GM23248 (cell line): ENCODE data around the gene CAPN8. TPM values are rescaled to one million over a fixed set of nuclear protein-coding genes. Genes with fewer than 3 reads are reported as not detected.

ENCODE experiments used
- DNase-seq: peaks from one replicate; pipeline ENCODE4 v3.0.0-alpha.2; 2015
- H2AFZ ChIP-seq: fragments of 200-600 bp; sonication (generic); 2 replicates; pipeline ENCODE4 v1.6.1; 2016; ENCODE audit warnings: antibody characterized with exemption
- H3F3A ChIP-seq: fragments of 200-600 bp; sonication (generic); 2 replicates; pipeline ENCODE4 v1.6.1; 2016; ENCODE audit warnings: mild to moderate bottlenecking, antibody characterized with exemption, mixed run types; ENCODE audit not compliant: insufficient read depth
- H3K27ac ChIP-seq: fragments of 200-600 bp; sonication (generic); 2 replicates; pipeline ENCODE4 v1.5.1; 2016; ENCODE audit warnings: mild to moderate bottlenecking
- H3K27me3 ChIP-seq: fragments of 200-600 bp; sonication (generic); replicated peaks from 2 replicates; pipeline ENCODE4 v1.6.1; 2016; ENCODE audit warnings: mild to moderate bottlenecking; ENCODE audit not compliant: insufficient read depth
- H3K36me3 ChIP-seq: fragments of 200-600 bp; sonication (generic); 2 replicates; pipeline ENCODE4 v1.6.1; 2016; ENCODE audit warnings: low read depth, mild to moderate bottlenecking
- H3K4me1 ChIP-seq: fragments of 200-600 bp; sonication (generic); 2 replicates; pipeline ENCODE4 v1.6.1; 2016; ENCODE audit warnings: mild to moderate bottlenecking; ENCODE audit not compliant: insufficient read depth
- H3K4me2 ChIP-seq: fragments of 200-600 bp; sonication (generic); one replicate; pipeline ENCODE4 v1.6.1; 2016; ENCODE audit warnings: mild to moderate bottlenecking; ENCODE audit not compliant: unreplicated experiment
- H3K4me3 ChIP-seq: fragments of 200-600 bp; sonication (generic); 2 replicates; pipeline ENCODE4 v1.5.1; 2016; ENCODE audit warnings: mild to moderate bottlenecking
- H3K79me2 ChIP-seq: fragments of 200-600 bp; sonication (generic); 2 replicates; pipeline ENCODE4 v1.6.1; 2016; ENCODE audit warnings: mild to moderate bottlenecking; ENCODE audit not compliant: insufficient read depth
- H3K9ac ChIP-seq: fragments of 200-600 bp; sonication (generic); 2 replicates; pipeline ENCODE4 v1.6.1; 2016; ENCODE audit warnings: mild to moderate bottlenecking
- H3K9me2 ChIP-seq: fragments of 200-600 bp; sonication (generic); 2 replicates; pipeline ENCODE4 v1.6.1; 2016; ENCODE audit warnings: mixed run types, mild to moderate bottlenecking, moderate library complexity; ENCODE audit not compliant: insufficient read depth
- H3K9me3 ChIP-seq: fragments of 200-600 bp; sonication (generic); one replicate; pipeline ENCODE4 v1.6.1; 2017; ENCODE audit warnings: low read depth
- H4K20me1 ChIP-seq: fragments of 200-600 bp; sonication (generic); 2 replicates; pipeline ENCODE4 v1.6.0; 2016; ENCODE audit not compliant: insufficient read depth
- EZH2 ChIP-seq: fragments of 200-600 bp; sonication (generic); IDR thresholded peaks from 2 replicates; pipeline ENCODE4 v1.6.1; 2018; ENCODE audit warnings: antibody characterized with exemption, mild to moderate bottlenecking; ENCODE audit not compliant: insufficient read depth, poor library complexity, severe bottlenecking
- EZH2phosphoT487 ChIP-seq: fragments of 200-600 bp; sonication (generic); IDR thresholded peaks from 2 replicates; pipeline ENCODE4 v1.6.1; 2018; ENCODE audit warnings: antibody characterized with exemption, moderate library complexity, mild to moderate bottlenecking, low read depth; ENCODE audit not compliant: insufficient read depth
- WGBS, 2 experiments: methylation state at CpG; one replicate each; pipeline ENCODE4 v1.1.6; 2015 to 2017; ENCODE audit warnings: low lambda C conversion rate in 2 of 2, low coverage in 1 of 2; ENCODE audit errors: missing lambda C conversion rate in 2 of 2; 5-methylcytosine and 5-hydroxymethylcytosine counted together
- in situ Hi-C: fragments of 300-500 bp; cut with MboI; formaldehyde crosslinking; loops from 2 replicates; pipeline ENCODE4 v1.15.0; 2020
- polyA plus RNA-seq: library from polyadenylated mRNA; unstranded; fragments of >200 nt; fragmentation: Nextera tagmentation; extraction: Ambion mirVana; gene quantifications from 2 replicates; pipeline ENCODE4 v1.2.1, GENCODE V29; 2016
- total RNA-seq: library from RNA; depleted of rRNA; stranded (reverse); fragments of >200 nt; shearing (Covaris generic); gene quantifications from 2 replicates; pipeline ENCODE4 v1.2.3, GENCODE V29; 2014

CAPN8 gene
- total and polyA plus RNA-seq, 2 experiments from 2014 or later, result not detected

DNA sequence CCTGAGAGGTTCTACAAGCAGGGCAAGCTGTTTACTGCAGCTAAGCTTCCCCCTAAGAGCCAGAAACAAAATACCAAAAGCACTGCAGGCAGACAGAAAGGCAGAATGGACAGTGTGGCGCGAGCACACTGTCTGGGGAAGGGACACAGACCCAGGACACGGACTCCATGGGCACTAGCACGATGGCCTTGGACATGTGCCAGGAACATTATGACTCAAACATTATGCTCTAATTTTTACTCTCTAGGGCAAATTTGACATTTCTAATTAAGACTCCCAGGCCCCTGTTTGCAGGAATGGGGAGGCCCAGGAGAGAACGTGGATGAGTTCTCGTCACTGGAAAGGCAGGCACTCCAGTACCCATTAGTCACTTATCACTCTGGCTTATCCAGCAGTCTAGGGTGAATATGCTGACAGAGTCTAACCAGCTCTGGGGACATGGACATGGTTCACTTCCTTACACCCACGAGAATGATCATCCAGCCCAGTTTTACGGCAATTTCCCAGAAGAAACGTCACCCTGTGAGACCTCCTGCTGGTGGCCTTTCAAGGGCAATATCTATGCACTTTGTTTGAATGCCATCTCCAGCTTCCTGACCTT, 45.1 kb downstream of the CAPN8 start:
- in situ Hi-C loops, result no loop called here
- Histone ChIP-seq H3K9me3 (no peaks in the 10 kb centered on the region), H3K27me3 (0 out of 2 replicates have a peak, but pooled peaks cover 5% of the 10 kb centered on the region), H3F3A (no peaks in the 10 kb centered on the region), H3K4me3 (no peak overlapping the region), H2AFZ (no peak overlapping the region), H3K9ac (no peak overlapping the region), H3K4me2 (no peak overlapping the region), H3K9me2 (no peaks in the 10 kb centered on the region), H3K4me1 (no peaks in the 10 kb centered on the region), H3K36me3 (no peaks in the 10 kb centered on the region), H4K20me1 (no peaks in the 10 kb centered on the region), H3K79me2 (no peaks in the 10 kb centered on the region), H3K27ac (no peak overlapping the region)
- 68 to 74% methylated on average over 9 of the region's 9 CpGs for WGBS, 2 experiments
- TF ChIP-seq EZH2phosphoT487 (no peak), EZH2 (no peak)
- peak; percentile 10 for DNase-seq

DNA sequence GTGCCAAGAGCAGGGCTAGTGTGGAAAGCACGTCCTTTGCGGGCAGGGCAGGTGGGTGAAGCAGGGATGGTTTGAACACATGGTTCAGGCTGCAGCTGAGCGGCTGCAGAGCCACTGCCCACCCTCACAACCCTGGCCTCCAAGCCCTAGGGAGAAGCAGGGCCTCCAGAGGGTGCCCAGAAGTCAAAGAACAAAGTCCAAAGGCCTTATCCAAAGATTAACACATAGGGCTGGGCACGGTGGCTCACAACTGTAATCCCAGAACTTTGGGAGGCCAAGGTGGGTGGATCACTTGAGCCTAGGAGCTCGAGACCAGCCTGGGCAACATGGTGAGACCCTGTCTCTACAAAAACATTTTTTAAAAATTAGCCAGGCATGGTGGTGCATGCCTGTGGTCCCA, 46.8 kb downstream of the CAPN8 start:
- Histone ChIP-seq H3K9ac (no peak overlapping the region), H3K9me2 (no peaks in the 10 kb centered on the region), H3K27me3 (0 out of 2 replicates have a peak, but pooled peaks cover 5% of the 10 kb centered on the region), H3F3A (no peaks in the 10 kb centered on the region), H2AFZ (no peak overlapping the region), H3K79me2 (no peaks in the 10 kb centered on the region), H3K36me3 (no peaks in the 10 kb centered on the region), H3K9me3 (no peaks in the 10 kb centered on the region), H3K4me3 (no peak overlapping the region), H3K4me2 (no peak overlapping the region), H4K20me1 (no peaks in the 10 kb centered on the region), H3K27ac (no peak overlapping the region), H3K4me1 (no peaks in the 10 kb centered on the region)
- DNase-seq, result no peak
- in situ Hi-C loops, result no loop called here
- TF ChIP-seq EZH2 (no peak), EZH2phosphoT487 (no peak)
- 68% methylated on average over 5 of the region's 5 CpGs for WGBS, 2 experiments

DNA sequence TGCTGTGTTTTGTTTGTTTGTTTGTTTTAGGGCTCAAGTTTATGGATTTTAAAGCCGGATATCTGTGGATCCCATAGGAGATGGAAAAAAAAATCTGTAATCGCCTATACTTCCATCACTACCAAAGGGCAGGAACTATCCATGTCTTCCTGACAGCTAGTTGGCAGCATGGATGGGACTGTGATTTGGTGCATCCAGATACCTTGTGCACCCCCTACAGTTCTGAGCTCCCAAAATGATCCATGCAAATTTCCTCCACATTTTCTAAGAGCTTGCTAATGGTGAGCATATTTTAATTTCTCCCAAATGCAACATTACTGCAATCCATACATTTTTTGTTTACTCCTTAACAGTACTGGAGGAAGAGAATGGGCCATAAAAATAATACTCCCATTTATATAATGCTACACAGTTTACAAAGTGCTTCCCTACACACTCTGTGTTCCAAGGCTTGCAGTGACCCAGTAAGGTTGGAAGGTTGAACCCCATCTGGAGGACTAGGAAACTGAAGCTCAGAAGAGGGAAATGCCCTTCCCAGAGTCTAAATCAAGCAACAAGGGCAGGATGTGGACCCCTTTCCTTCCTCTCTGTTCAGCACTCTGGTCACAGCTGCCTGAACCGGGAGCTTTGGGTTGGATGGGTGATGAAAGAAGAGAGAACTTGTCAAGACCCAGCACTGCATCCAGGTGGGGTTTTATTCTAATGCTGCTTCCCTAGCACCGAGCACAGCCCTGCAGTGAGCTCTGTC, 48.0 kb downstream of the CAPN8 start:
- TF ChIP-seq EZH2phosphoT487 (no peak), EZH2 (no peak)
- peak; percentile 6 for DNase-seq
- H3K79me2 ChIP-seq, result no peaks in the 10 kb centered on the region
- no peaks in the 10 kb centered on the region for H4K20me1 ChIP-seq
- H3K4me1 ChIP-seq, result no peaks in the 10 kb centered on the region
- in situ Hi-C loops, result no loop called here
- WGBS, 2 experiments, result 63 to 69% methylated on average over 4 of the region's 4 CpGs
- no peak overlapping the region for H3K9ac ChIP-seq
- H2AFZ ChIP-seq, result no peak overlapping the region
- H3K9me3 ChIP-seq, result no peaks in the 10 kb centered on the region
- H3F3A ChIP-seq, result no peaks in the 10 kb centered on the region
- H3K4me2 ChIP-seq, result no peak overlapping the region
- H3K4me3 ChIP-seq, result no peak overlapping the region
- H3K27ac ChIP-seq, result no peak overlapping the region
- no peaks in the 10 kb centered on the region for H3K36me3 ChIP-seq
- 0 out of 2 replicates have a peak, but pooled peaks cover 5% of the 10 kb centered on the region for H3K27me3 ChIP-seq
- H3K9me2 ChIP-seq, result no peaks in the 10 kb centered on the region

DNA sequence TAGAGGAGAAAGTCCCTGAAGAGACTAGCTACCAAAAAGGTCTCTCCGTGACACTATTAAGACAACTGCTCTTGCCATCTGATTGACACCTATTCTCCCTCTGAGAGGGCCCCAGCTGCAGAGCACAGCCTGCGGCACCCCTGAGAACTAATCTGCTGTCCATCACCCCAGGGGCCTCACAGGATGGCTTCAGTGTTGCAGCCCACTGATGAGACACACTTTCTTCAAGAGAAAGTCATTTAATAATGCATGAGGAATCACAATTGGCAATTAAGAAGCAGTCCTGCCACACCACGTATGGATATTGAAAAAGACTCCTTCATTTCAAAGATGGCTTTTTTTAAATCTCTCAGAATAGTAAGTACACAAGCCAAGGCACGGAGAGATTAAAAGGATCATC, 48.9 kb downstream of the CAPN8 start:
- Histone ChIP-seq H3K27me3 (0 out of 2 replicates have a peak, but pooled peaks cover 5% of the 10 kb centered on the region), H3K36me3 (no peaks in the 10 kb centered on the region), H3K79me2 (no peaks in the 10 kb centered on the region), H3K4me3 (no peak overlapping the region), H2AFZ (no peak overlapping the region), H3K27ac (no peak overlapping the region), H3K9ac (no peak overlapping the region), H3K9me3 (no peaks in the 10 kb centered on the region), H3K4me2 (no peak overlapping the region), H3K4me1 (no peaks in the 10 kb centered on the region), H3F3A (no peaks in the 10 kb centered on the region), H4K20me1 (no peaks in the 10 kb centered on the region), H3K9me2 (no peaks in the 10 kb centered on the region)
- no peak for TF ChIP-seq EZH2
- TF ChIP-seq EZH2phosphoT487, result no peak
- in situ Hi-C loops, result no loop called here
- 51 to 62% methylated on average over 4 of the region's 4 CpGs for WGBS, 2 experiments
- no peak for DNase-seq
